DMS114 treated with DMSO at 0.1 percent for 48 hours (cell line): Measurements from ENCODE around the gene IFITM2.

Source experiments
- DNase-seq: peaks from one replicate; lab custom pipeline; 2025; ENCODE audit not compliant: unreplicated experiment; lab: John Stamatoyannopoulos, UW

The IFITM2 gene

DNA sequence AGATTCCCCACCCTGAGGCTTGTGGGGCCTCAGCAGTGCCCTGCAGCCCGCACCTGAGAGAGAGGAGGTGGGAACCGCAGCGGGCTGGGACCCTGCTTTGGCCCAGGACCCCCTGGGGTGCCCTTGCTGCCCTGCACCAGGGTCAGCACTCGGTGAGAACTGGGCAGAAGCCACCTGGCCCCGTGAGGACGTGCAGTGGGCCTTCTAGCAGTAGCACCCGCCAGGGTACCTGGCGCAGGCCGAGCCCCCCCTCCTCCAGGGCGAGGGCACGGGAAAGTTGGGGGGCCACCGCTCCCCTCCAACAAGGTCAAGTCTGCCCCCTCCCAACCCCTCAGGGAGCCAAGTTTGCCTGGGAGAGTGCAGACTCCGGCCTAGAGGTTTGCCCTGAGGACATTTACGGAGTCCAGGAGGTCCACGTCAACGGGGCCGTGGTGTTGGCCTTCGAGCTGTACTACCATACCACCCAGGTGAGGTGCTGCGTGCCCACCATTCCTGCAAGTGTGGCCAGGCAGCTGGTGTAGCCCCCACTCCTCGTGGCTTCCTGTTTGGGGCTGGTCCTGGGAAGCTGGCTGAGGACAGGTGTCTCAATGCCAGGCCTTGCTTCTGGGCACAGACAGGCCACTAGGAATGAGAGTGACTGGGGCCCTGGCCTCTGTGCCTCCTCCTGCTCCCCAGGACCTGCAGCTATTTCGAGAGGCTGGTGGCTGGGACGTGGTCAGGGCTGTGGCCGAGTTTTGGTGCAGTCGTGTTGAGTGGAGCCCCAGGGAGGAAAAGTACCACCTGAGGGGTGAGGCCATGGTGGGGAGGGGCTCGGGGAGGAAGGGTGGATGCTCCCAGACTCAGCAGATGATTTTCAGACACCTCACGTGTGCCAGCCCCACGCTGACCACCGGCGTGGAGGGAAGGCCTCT is 15.2 kb upstream of the IFITM2 start:
- DNase-seq: no peak

DNA sequence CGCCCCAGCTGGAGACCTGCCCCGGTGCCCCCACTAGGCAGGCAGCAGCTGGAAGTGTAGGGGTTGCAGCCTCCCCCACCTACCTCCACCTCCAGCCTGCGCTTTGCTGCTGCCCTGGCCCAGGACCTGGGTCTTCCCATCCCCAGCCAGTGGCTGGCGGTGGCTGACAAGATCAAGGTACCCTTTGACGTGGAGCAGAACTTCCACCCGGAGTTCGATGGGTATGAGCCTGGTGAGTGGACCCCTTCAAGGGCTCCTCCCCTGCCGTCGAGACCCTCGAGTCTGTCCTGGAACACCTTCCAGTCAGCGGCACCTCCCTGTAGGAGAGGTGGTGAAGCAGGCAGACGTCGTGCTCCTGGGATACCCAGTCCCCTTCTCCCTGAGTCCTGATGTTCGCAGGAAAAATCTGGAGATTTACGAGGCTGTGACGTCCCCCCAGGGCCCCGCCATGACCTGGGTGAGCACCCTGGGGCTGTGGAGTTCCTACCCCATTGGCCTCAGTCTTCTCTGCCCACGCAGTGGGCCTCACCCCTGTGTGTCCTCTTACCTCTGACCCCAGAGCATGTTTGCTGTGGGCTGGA is 14.3 kb upstream of the IFITM2 start:
- DNase-seq: no peak

- no peak for DNase-seq
Measured at GRCh38 chr11:293852-294661, 13.6 kb upstream of the IFITM2 start.

DNA sequence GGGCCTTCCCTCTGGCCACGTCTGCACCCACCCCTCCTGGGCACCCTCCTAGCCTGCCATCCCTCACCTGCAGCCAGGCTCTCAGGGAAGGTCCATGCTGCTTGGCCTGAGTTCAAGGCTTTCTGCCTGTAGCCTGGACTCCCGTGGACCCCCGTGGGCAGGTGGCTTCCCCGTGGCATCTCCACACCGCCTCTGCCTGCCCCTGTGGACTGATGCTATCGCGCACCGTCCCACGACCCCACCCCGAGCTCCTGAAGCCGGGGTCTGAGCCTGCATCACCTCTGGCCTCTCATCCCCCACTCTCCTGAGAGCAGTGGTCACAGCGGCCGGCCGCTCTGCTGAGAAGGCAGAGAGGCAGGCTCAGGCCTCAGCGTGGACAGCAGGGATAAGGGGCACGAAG is 12.8 kb upstream of the IFITM2 start:
- no peak for DNase-seq

GRCh38 chr11:295351-296170 is 12.1 kb upstream of the IFITM2 start:
- DNase-seq: no peak

DNA sequence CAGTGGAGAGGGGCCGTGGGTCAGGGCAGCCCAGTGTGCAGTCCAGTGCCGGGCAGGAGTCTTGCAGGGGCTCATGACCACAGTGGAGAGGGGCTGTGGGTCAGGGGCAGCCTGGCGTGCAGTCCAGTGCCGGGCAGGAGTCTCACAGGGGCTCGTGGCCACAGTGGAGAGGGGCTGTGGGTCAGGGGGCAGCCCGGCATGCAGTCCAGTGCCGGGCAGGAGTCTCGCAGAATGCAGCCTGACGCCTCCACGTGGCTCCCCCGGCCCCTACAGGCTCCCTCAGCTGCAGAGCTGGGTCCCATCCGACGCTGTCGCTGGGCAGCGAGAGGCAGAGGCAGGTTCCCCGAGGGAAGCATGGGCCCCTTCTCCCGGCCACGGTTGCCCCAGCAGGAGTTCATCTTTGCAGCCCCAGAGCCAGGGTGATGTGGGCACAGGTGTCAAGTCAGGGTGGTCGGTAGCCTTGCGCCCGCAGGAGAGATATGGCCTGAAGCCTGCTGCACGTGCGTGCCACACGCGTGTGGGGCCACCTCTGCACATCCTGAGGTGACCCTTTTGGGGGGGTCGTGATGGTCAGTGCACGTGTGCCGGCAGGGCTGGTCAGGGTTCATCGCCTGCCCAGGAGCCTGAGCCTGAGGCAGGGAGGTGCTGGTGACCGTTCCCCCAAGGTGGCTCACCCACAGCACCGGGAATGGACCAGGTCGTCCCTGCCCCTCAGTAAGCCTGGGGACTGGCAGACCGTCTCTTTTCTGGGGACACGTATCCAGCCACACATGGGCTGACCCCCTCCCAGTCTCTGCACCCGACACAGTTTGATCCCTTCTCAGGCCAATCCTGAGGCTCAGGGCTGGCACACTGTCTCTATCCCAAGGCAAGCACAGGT is 11.2 kb upstream of the IFITM2 start:
- DNase-seq: no peak

DNA sequence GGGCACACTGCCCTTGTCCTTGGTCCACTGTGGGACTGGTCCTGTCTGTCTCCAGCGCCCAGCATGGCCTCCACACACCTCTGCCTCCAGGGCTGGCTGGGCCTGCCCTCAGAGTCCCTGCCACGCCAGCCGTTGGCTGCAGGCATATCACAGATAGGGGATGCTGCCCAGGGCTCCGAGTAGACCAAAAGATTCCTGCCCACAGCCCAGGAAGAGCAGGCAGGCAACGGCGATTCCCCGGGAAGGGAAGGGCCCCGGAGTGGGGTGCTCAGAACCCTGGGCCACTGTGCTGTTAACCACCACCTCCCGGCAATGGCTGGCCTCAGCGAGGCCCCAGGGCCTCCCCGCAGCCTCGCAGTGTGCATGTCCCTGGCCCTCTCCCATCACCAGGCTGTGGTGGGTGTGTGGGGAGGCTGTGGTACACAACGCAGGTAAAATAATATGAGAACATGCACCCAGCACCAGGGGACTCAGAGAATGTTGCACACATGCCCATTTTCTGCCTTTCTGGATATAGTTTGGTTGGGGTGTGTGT is 10.5 kb upstream of the IFITM2 start:
- DNase-seq: no peak

DNA sequence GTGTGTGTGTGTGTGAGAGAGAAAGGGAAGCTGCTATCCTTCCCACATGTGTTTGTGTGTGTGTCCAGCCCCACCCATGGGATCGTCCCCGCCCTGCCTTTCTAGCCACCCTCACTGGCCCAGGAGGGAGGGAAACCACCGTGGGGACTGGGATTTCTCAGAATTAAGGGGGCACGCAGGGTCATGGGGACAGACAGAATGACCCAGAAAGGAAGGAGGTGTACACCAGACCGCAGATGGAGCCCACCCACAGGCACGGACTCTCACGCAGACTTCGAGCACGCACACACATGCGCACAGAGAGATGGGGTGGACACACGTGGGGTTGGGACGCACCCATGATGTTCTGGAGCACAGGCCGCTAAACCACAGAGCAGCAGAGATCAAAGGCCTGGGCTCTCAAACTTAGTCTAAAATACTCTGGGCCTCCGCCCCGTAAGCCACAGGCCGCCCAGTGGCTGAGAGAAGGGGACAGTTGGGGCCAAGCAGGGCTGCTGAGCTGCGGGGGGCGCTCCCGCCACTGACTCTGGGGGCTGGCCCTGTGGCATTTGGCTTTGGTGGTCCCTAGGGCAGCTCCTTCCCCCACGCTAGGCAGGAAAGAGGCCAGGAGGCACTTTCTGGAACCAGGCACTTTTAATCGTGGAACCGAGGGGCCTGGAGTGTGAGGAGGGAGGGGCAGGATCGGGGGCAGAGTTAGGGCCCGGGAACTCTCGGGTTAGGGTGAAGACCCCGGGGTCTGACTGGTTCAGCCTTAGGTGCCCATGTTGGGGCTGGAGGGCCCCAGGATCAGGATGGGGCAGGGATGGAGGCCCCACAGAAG is 9.8 kb upstream of the IFITM2 start:
- no peak for DNase-seq

DNA sequence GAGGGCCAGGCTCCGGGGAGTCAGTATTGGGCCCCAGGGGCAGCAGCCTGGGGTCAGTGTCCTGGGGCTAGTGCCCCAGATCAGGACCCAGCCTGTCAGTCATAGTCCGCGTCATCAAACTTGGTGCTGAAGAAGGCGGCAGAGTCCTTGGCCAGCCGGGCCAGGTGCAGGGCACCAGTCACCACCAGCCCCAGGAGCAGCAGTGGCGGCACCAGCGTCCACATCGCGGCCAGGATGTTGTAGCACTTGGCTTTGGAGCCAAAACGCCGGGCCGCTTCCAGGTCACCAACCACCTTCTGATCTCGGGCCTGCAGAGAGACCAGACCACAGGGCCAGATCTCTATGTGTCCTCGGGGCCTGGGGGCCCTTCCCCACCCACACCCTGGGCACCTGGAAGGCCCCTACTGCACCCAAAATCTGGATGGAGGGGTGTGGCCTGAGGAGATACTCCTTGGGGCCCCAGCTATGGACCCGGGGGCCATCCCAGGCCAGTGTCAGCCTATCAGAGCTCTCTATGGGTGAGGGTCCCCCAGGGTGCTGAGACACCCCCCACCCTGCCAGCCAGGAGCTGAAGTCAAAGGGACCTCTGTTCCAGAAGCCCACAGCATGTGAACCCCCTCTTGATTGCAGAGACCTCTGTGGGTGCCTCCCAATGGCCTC is 9.1 kb upstream of the IFITM2 start:
- no peak for DNase-seq

DNA sequence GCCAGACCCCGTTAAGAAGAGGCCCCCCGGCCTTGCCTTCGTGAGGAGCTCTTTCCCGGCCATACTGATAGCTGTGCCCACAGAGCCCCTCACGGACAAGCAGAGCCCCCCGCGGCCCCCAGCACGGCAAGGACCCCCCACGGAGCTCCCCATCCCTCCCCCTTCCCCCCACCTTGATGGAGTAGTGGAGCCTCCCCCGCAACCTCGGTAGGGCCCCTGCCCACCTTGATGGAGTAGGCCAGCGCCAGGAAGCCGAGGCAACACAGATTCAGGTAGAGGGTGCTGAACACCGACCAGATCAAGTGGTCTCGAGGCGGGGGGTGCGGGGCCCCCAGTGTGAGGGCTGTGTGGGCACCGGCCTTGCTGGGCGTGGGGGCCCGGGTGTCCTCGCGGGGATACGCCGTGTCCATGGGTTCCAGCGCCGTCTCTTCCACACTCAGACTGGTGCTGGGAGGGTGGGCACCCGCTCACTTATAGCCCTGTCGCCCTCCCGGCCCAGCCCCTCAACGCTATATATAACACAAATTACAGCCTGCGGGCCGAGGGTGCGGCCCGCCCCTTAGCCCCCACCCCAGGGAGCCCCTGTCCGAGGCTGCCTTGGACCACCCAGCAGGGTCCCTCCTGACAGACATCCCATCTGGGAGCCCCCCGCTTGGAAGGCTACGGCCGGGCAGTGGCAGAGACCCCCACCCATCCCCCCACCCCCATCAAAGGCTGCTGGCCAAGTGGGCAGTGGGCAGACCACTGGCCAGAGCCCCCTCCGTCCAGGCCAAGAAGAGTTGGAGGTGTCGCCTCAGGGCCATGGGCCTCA is 8.3 kb upstream of the IFITM2 start, which contains the start of gene IFITM5:
Gene IFITM5, minus strand, starts transcription at position 446 of the 811 bp plus-strand sequence. Its CDS starts 36 bp downstream, at position 410.
- no peak for DNase-seq

DNA sequence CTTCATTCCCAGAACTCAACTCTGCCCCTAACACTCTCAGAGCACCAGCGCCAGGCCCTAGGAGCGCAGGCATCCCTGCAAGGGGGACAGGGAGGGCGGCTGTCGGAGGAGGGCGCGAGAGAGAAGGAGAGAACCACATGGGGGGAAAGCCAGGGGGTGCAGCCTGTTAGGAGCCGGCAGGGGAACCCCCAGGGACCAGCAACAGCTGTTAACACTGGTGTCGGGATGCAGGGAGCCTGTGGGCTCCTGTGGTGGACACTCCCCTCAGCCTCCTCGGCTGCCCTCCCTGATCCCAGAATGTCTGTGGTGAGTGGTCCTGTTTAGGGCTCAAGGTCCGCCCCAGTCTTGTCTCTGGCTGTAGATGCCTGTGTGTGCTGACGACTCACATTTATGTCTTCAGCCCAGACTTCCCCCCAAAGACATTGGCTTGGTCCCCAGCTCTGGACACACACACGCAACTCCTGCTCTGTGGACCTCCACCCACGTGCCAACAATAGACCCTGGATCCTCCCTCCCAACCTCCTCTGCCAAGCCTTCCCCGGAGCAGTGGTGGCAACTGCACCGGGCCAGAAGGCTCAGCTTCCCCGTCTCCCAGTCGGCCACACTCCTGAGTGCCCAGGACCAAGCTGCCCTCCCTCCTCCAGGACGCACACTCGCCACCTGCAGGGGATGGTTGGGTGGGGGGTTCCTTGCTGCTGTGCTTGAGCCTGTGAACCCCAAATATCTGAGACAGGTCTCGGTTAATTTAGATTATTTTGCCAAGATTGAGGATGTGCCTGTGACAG is 7.5 kb upstream of the IFITM2 start:
- DNase-seq: no peak

- no peak for DNase-seq
Measured at GRCh38 chr11:303363-303762, 4.3 kb upstream of the IFITM2 start.

- no peak for DNase-seq
Measured at GRCh38 chr11:304061-304506, 3.5 kb upstream of the IFITM2 start.

- no peak for DNase-seq
Measured at GRCh38 chr11:304915-305843, 2.4 kb upstream of the IFITM2 start.

- DNase-seq: no peak
Measured at GRCh38 chr11:305844-306211, 1.8 kb upstream of the IFITM2 start.
